Uterus (tissue), 4 donors: ENCODE results near the gene DACT2. TPM values are rescaled to one million over a fixed set of nuclear protein-coding genes. Genes with fewer than 3 reads are reported as not detected.

Experiments
- DNase-seq, 2 donors: peaks; one replicate each; pipeline ENCODE4 v3.0.0-alpha.2; 2019 to 2020
- H3K27ac ChIP-seq, 2 donors: fragments of 200-600 bp; sonication (generic); 1 replicate in 1 of 2; 2 replicates in 1 of 2; pipeline ENCODE4 v1.5.1; 2016 to 2018
- H3K27me3 ChIP-seq, 2 donors: fragments of 200-600 bp; sonication (generic); one replicate each; pipeline ENCODE4 v1.5.1; 2018 to 2019; ENCODE audit warnings: control low read depth in 1 of 2
- H3K36me3 ChIP-seq, 2 donors: fragments of 200-600 bp; sonication (generic); one replicate each; pipeline ENCODE4 v1.5.1; 2019; ENCODE audit warnings: control low read depth in 1 of 2
- H3K4me1 ChIP-seq, 2 donors: fragments of 200-600 bp; sonication (generic); one replicate each; pipeline ENCODE4 v1.5.1; 2018 to 2019; ENCODE audit warnings: control low read depth in 1 of 2
- H3K4me3 ChIP-seq, 2 donors: fragments of 200-600 bp; sonication (generic); 1 replicate in 1 of 2; 2 replicates in 1 of 2; pipeline ENCODE4 v1.5.1; 2018 to 2019; ENCODE audit warnings: mild to moderate bottlenecking in 1 of 2
- H3K9me3 ChIP-seq, 2 donors: fragments of 200-600 bp; sonication (generic); one replicate each; pipeline ENCODE4 v1.5.1; 2019; ENCODE audit warnings: control low read depth in 1 of 2
- POLR2A ChIP-seq, 2 donors: fragments of 450-650 bp; IDR thresholded peaks; one replicate each; pipeline ENCODE4 v1.6.1; 2016; ENCODE audit warnings: antibody characterized with exemption in 2 of 2, mild to moderate bottlenecking in 1 of 2, moderate library complexity in 1 of 2
- intact Hi-C: fragments of 100-400 bp; cut with DNase I; formaldehyde crosslinking; loops from one replicate; pipeline ENCODE4 v1.15.1; 2023; ENCODE audit warnings: low total_unique reads
- total RNA-seq, 4 donors: library from RNA; depleted of rRNA in 3 of 4; stranded (reverse); fragments of >200 nt in 3 of 4; gene quantifications; one replicate each; pipeline versions ENCODE4 v1.1.0 to v1.2.4, GENCODE V29; 2014 to 2023
- TF ChIP-seq, protein P1 (sequence below), 4 experiments: fragments of 200-600 bp in 2 of 4; fragments of 450-650 bp in 2 of 4; sonication (generic) in 2 of 4; IDR thresholded peaks; one replicate each; pipeline ENCODE4 v1.5.1; 2016 to 2019; ENCODE audit warnings: antibody characterized with exemption in 4 of 4, mild to moderate bottlenecking in 2 of 4, moderate library complexity in 1 of 4
- donor health status: DM: yes; HTN: yes; CAD: no.

The DACT2 gene
- total RNA-seq, 4 donors from 2014 or later, result 1.4 to 9.6 (median 2.8) TPM; not detected in 1

GRCh38 chr6:168355716-168356522 is 36.3 kb upstream of the DACT2 start:
- Histone ChIP-seq H3K27ac (no peak overlapping the region), H3K27me3 (no peaks in the 10 kb centered on the region), H3K9me3 (no peaks in the 10 kb centered on the region), H3K36me3 (no peaks in the 10 kb centered on the region), H3K4me1 (no peaks in the 10 kb centered on the region), H3K4me3 (no peak overlapping the region)
- intact Hi-C loops, result loop anchor here (10.0 kb wide), 1 partner anchor 201 kb away; no protein-coding TSS in a partner anchor
- TF ChIP-seq POLR2A (IDR thresholded peaks at IDR 0.05), result no peak
- TF ChIP-seq, protein P1, sequence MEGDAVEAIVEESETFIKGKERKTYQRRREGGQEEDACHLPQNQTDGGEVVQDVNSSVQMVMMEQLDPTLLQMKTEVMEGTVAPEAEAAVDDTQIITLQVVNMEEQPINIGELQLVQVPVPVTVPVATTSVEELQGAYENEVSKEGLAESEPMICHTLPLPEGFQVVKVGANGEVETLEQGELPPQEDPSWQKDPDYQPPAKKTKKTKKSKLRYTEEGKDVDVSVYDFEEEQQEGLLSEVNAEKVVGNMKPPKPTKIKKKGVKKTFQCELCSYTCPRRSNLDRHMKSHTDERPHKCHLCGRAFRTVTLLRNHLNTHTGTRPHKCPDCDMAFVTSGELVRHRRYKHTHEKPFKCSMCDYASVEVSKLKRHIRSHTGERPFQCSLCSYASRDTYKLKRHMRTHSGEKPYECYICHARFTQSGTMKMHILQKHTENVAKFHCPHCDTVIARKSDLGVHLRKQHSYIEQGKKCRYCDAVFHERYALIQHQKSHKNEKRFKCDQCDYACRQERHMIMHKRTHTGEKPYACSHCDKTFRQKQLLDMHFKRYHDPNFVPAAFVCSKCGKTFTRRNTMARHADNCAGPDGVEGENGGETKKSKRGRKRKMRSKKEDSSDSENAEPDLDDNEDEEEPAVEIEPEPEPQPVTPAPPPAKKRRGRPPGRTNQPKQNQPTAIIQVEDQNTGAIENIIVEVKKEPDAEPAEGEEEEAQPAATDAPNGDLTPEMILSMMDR (IDR thresholded peaks at IDR 0.05), result peak; percentile 76 to 90 (median 79)
- DNase-seq, result peak; percentile 69 to 71

- Histone ChIP-seq H3K27me3 (no peaks in the 10 kb centered on the region), H3K9me3 (no peaks in the 10 kb centered on the region), H3K36me3 (no peaks in the 10 kb centered on the region), H3K4me1 (no peaks in the 10 kb centered on the region), H3K4me3 (no peak overlapping the region), H3K27ac (no peak overlapping the region)
- TF ChIP-seq, protein P1 (IDR thresholded peaks at IDR 0.05), result no peak
- TF ChIP-seq POLR2A (IDR thresholded peaks at IDR 0.05), result no peak
- DNase-seq, result no peak
- intact Hi-C loops, result loop anchor here (10.0 kb wide), 1 partner anchor 200 kb away; no protein-coding TSS in a partner anchor
These were observed 34.8 kb upstream of the DACT2 start for GRCh38 chr6:168354338-168354737.

GRCh38 chr6:168353041-168353440 is 33.5 kb upstream of the DACT2 start:
- TF ChIP-seq, protein P1 (IDR thresholded peaks at IDR 0.05), result no peak
- Histone ChIP-seq H3K27ac (no peak overlapping the region), H3K4me1 (no peaks in the 10 kb centered on the region), H3K36me3 (no peaks in the 10 kb centered on the region), H3K4me3 (no peak overlapping the region), H3K27me3 (no peaks in the 10 kb centered on the region), H3K9me3 (no peaks in the 10 kb centered on the region)
- intact Hi-C loops, result loop anchor here (10.0 kb wide), 1 partner anchor 198 kb away; no protein-coding TSS in a partner anchor
- no peak for DNase-seq

DNA sequence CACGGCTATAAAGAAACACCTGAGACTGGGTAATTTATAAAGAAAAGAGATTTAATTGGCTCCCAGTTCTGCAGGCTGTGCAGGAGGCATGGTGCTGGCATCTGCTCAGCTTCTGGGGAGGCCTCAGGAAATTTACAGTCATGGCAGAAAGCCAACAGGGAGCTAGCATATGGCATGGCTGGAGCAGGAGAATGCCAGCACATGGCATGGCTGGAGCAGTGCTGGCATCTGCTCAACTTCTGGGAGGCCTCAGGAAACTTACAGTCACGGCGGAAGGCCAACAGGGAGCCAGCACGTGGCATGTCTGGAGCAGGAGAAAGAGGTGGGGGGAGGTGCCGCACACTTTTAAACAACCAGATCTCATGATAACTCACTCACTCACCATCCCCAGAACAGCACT is 32.5 kb upstream of the DACT2 start:
- DNase-seq, result no peak
- Histone ChIP-seq H3K27me3 (no peaks in the 10 kb centered on the region), H3K4me3 (no peak overlapping the region), H3K36me3 (no peaks in the 10 kb centered on the region), H3K27ac (no peak overlapping the region), H3K4me1 (no peaks in the 10 kb centered on the region), H3K9me3 (no peaks in the 10 kb centered on the region)
- no peak for TF ChIP-seq POLR2A (IDR thresholded peaks at IDR 0.05)
- TF ChIP-seq, protein P1 (IDR thresholded peaks at IDR 0.05), result no peak
- intact Hi-C loops, result loop anchor here (10.0 kb wide), 1 partner anchor 197 kb away; no protein-coding TSS in a partner anchor

- Histone ChIP-seq H3K36me3 (no peaks in the 10 kb centered on the region), H3K27ac (no peak overlapping the region), H3K9me3 (no peaks in the 10 kb centered on the region), H3K27me3 (no peaks in the 10 kb centered on the region), H3K4me3 (no peak overlapping the region), H3K4me1 (no peaks in the 10 kb centered on the region)
- intact Hi-C loops, result loop anchor here (10.0 kb wide), 1 partner anchor 195 kb away; no protein-coding TSS in a partner anchor
- DNase-seq, result no peak
- TF ChIP-seq, protein P1 (IDR thresholded peaks at IDR 0.05), result no peak
These were observed 30.2 kb upstream of the DACT2 start for GRCh38 chr6:168349718-168350210.
